UCSD-AML1 (cell line): ENCODE measurements around the gene RBM38.

ENCODE experiments used
- DNase-seq: peaks from one replicate; lab custom pipeline; 2025; ENCODE audit not compliant: unreplicated experiment; lab: John Stamatoyannopoulos, UW

Gene RBM38

GRCh38 chr20:57374343-57374930, 16.8 kb upstream of the RBM38 start:
- no peak for DNase-seq

GRCh38 chr20:57374931-57375651, 16.1 kb upstream of the RBM38 start:
- DNase-seq: no peak

- DNase-seq: no peak
These were observed 15.5 kb upstream of the RBM38 start for GRCh38 chr20:57375652-57376230.

GRCh38 chr20:57377350-57377749, 13.8 kb upstream of the RBM38 start:
- DNase-seq: no peak

- no peak for DNase-seq
These were observed 13.1 kb upstream of the RBM38 start for GRCh38 chr20:57378107-57378506.

GRCh38 chr20:57378646-57379262, 12.4 kb upstream of the RBM38 start:
- DNase-seq: no peak

- DNase-seq: no peak
These were observed 11.9 kb upstream of the RBM38 start for GRCh38 chr20:57379263-57379647.

GRCh38 chr20:57380081-57380750, 11.0 kb upstream of the RBM38 start:
- DNase-seq: no peak

- DNase-seq: peak; percentile 74
These were observed 9.3 kb upstream of the RBM38 start for GRCh38 chr20:57381596-57382503.

- DNase-seq: no peak
These were observed 8.7 kb upstream of the RBM38 start for GRCh38 chr20:57382516-57382915.

- DNase-seq: no peak
These were observed 7.5 kb upstream of the RBM38 start for GRCh38 chr20:57383447-57384347.

GRCh38 chr20:57384486-57384885, 6.7 kb upstream of the RBM38 start:
- DNase-seq: no peak

GRCh38 chr20:57384953-57385761, 6.0 kb upstream of the RBM38 start:
- no peak for DNase-seq

GRCh38 chr20:57385940-57386339, 5.3 kb upstream of the RBM38 start:
- no peak for DNase-seq

- no peak for DNase-seq
These were observed 4.4 kb upstream of the RBM38 start for GRCh38 chr20:57386762-57387161.

GRCh38 chr20:57387463-57387862, 3.7 kb upstream of the RBM38 start:
- no peak for DNase-seq

GRCh38 chr20:57387945-57388371, 3.2 kb upstream of the RBM38 start:
- no peak for DNase-seq

- no peak for DNase-seq
These were observed 2.1 kb upstream of the RBM38 start for GRCh38 chr20:57388953-57389694.
